ENCODE results near the gene BSND.
"Not testable (repeated sequence)": the region's sequence is repeated elsewhere in the genome, so short reads cannot be mapped to it uniquely, and the experiment has no call there.

BSND gene

DNA sequence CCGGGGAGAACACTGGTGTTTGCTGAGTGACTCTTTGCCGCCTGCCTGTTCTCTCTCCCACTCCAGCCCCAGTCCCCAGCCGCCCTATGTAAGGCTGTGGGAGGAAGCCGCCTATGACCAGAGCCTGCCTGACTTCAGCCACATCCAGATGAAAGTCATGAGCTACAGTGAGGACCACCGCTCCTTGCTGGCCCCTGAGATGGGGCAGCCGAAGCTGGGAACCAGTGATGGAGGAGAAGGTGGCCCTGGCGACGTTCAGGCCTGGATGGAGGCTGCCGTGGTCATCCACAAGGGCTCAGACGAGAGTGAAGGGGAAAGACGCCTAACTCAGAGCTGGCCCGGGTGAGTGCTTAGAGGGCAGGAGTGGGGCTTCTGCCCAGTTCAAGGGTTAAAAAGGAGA is 8.2 kb downstream of the BSND start:
- no peaks in the 10 kb centered on the region for H3K36me3 ChIP-seq (ENCODE audit: control insufficient read depth, insufficient read depth, low read length, severe bottlenecking)
- no peaks in the 10 kb centered on the region for H3K9me3 ChIP-seq (ENCODE audit: control insufficient read depth, low read length)
- no peak overlapping the region for H3K4me3 ChIP-seq (ENCODE audit: low read length)
- peaks cover 7% of the 10 kb centered on the region for H3K27me3 ChIP-seq (replicated peaks; ENCODE audit: control insufficient read depth, insufficient read depth, low read length)
- DNase-seq (ENCODE audit: low read depth) = no peak
- no peak overlapping the region for H3K9ac ChIP-seq (ENCODE audit: low read length)
- peaks cover 5% of the 10 kb centered on the region for H3K4me1 ChIP-seq (ENCODE audit: control insufficient read depth, insufficient read depth, low read length)

GRCh38 chr1:55007625-55008024 is 8.9 kb downstream of the BSND start:
- peak; percentile 49 for DNase-seq (ENCODE audit: low read depth)
- Histone ChIP-seq H3K9ac (ENCODE audit: low read length) (no peak overlapping the region), H3K4me1 (ENCODE audit: control insufficient read depth, insufficient read depth, low read length) (peaks cover 5% of the 10 kb centered on the region), H3K27me3 (replicated peaks; ENCODE audit: control insufficient read depth, insufficient read depth, low read length) (peaks cover 13% of the 10 kb centered on the region), H3K4me3 (ENCODE audit: low read length) (no peak overlapping the region), H3K9me3 (ENCODE audit: control insufficient read depth, low read length) (no peaks in the 10 kb centered on the region), H3K36me3 (ENCODE audit: control insufficient read depth, insufficient read depth, low read length, severe bottlenecking) (no peaks in the 10 kb centered on the region)

DNA sequence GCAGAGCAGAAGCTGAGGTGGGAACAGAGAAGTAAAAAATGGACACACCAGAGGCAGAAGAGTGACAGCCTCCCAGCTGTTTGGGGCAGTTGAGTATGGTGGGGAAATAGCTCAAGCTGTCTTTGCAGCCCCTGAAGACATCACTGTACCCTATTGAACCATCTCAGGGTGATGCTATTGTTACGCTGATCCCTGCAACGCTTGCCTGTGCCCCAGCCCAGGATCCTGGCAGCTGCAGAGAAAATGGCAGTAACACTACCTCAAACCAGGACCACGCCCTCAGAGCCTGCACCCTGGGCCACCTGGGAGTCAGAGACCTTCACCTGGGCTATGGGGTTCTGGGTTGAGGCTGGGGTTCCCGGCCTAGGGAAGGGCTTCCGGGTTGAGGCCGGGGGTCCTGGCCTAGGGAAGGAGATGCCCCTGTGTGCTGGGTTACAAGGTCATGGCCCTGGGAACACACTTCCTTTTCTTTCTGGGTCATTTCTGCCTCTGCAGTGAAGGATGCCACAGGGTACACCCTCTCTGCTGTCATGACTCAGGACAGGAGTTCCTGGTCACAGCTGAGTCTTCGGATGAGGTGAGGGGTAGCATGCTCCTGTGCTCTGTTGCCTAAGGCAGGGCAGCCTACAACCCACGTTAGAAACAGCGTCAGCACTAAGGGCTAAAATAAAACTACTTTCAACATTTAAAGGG is 11.6 kb downstream of the BSND start:
- H3K4me1 ChIP-seq (ENCODE audit: control insufficient read depth, insufficient read depth, low read length) = peaks cover 5% of the 10 kb centered on the region
- no peak overlapping the region for H3K4me3 ChIP-seq (ENCODE audit: low read length)
- DNase-seq (ENCODE audit: low read depth) = no peak
- H3K9ac ChIP-seq (ENCODE audit: low read length) = no peak overlapping the region
- H3K36me3 ChIP-seq (ENCODE audit: control insufficient read depth, insufficient read depth, low read length, severe bottlenecking) = no peaks in the 10 kb centered on the region
- no peaks in the 10 kb centered on the region for H3K9me3 ChIP-seq (ENCODE audit: control insufficient read depth, low read length)
- H3K27me3 ChIP-seq (replicated peaks; ENCODE audit: control insufficient read depth, insufficient read depth, low read length) = peaks cover 32% of the 10 kb centered on the region

- peaks cover 5% of the 10 kb centered on the region for H3K4me1 ChIP-seq (ENCODE audit: control insufficient read depth, insufficient read depth, low read length)
- no peak overlapping the region for H3K9ac ChIP-seq (ENCODE audit: low read length)
- H3K27me3 ChIP-seq (replicated peaks; ENCODE audit: control insufficient read depth, insufficient read depth, low read length) = peaks cover 37% of the 10 kb centered on the region
- H3K36me3 ChIP-seq (ENCODE audit: control insufficient read depth, insufficient read depth, low read length, severe bottlenecking) = no peaks in the 10 kb centered on the region
- no peaks in the 10 kb centered on the region for H3K9me3 ChIP-seq (ENCODE audit: control insufficient read depth, low read length)
- no peak overlapping the region for H3K4me3 ChIP-seq (ENCODE audit: low read length)
- DNase-seq (ENCODE audit: low read depth) = no peak
Observed at GRCh38 chr1:55010887-55011217, 12.1 kb downstream of the BSND start.

GRCh38 chr1:55012661-55013060 is 13.9 kb downstream of the BSND start:
- Histone ChIP-seq H3K4me3 (ENCODE audit: low read length) (no peak overlapping the region), H3K9me3 (ENCODE audit: control insufficient read depth, low read length) (peaks cover 3% of the 10 kb centered on the region), H3K4me1 (ENCODE audit: control insufficient read depth, insufficient read depth, low read length) (peaks cover 5% of the 10 kb centered on the region), H3K36me3 (ENCODE audit: control insufficient read depth, insufficient read depth, low read length, severe bottlenecking) (no peaks in the 10 kb centered on the region), H3K27me3 (replicated peaks; ENCODE audit: control insufficient read depth, insufficient read depth, low read length) (peaks cover 49% of the 10 kb centered on the region), H3K9ac (ENCODE audit: low read length) (no peak overlapping the region)
- no peak for DNase-seq (ENCODE audit: low read depth)

GRCh38 chr1:55015123-55015522 is 16.4 kb downstream of the BSND start:
- Histone ChIP-seq H3K4me3 (ENCODE audit: low read length) (no peak overlapping the region), H3K4me1 (ENCODE audit: control insufficient read depth, insufficient read depth, low read length) (no peaks in the 10 kb centered on the region), H3K9me3 (ENCODE audit: control insufficient read depth, low read length) (peaks cover 3% of the 10 kb centered on the region), H3K9ac (ENCODE audit: low read length) (no peak overlapping the region), H3K36me3 (ENCODE audit: control insufficient read depth, insufficient read depth, low read length, severe bottlenecking) (no peaks in the 10 kb centered on the region), H3K27me3 (replicated peaks; ENCODE audit: control insufficient read depth, insufficient read depth, low read length) (peaks cover 64% of the 10 kb centered on the region)
- DNase-seq (ENCODE audit: low read depth) = peak; percentile 23

GRCh38 chr1:55015731-55016620 is 17.2 kb downstream of the BSND start:
- Histone ChIP-seq H3K4me1 (ENCODE audit: control insufficient read depth, insufficient read depth, low read length) (no peaks in the 10 kb centered on the region), H3K9ac (ENCODE audit: low read length) (no peak overlapping the region), H3K36me3 (ENCODE audit: control insufficient read depth, insufficient read depth, low read length, severe bottlenecking) (no peaks in the 10 kb centered on the region), H3K9me3 (ENCODE audit: control insufficient read depth, low read length) (peaks cover 3% of the 10 kb centered on the region), H3K4me3 (ENCODE audit: low read length) (no peak overlapping the region), H3K27me3 (replicated peaks; ENCODE audit: control insufficient read depth, insufficient read depth, low read length) (peaks cover 67% of the 10 kb centered on the region)
- DNase-seq (ENCODE audit: low read depth) = peak; percentile 55

DNA sequence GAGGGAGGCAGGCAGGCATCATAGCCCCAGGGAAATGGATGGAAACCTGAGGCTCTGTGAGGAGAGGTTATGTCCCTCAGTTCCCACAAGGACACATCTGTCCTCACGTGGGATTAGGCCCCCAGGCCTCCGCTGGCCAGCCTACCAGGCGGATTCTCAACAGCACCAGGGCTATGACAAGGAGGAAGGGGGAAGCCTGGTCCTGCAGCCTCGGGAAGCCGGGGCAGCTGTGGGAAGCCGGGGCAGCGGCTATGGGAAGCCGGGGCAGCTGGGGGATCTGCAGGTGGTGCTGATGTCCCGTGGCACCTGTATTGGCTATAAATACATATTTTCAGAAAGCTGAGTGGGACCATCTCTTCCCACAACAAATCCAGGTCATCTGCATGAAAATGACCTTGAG is 19.7 kb downstream of the BSND start:
- H3K36me3 ChIP-seq (ENCODE audit: control insufficient read depth, insufficient read depth, low read length, severe bottlenecking) = no peaks in the 10 kb centered on the region
- peaks cover 52% of the 10 kb centered on the region for H3K27me3 ChIP-seq (replicated peaks; ENCODE audit: control insufficient read depth, insufficient read depth, low read length)
- H3K4me1 ChIP-seq (ENCODE audit: control insufficient read depth, insufficient read depth, low read length) = no peaks in the 10 kb centered on the region
- DNase-seq (ENCODE audit: low read depth) = no peak
- H3K9me3 ChIP-seq (ENCODE audit: control insufficient read depth, low read length) = peaks cover 3% of the 10 kb centered on the region
- H3K9ac ChIP-seq (ENCODE audit: low read length) = no peak overlapping the region
- H3K4me3 ChIP-seq (ENCODE audit: low read length) = no peak overlapping the region

DNA sequence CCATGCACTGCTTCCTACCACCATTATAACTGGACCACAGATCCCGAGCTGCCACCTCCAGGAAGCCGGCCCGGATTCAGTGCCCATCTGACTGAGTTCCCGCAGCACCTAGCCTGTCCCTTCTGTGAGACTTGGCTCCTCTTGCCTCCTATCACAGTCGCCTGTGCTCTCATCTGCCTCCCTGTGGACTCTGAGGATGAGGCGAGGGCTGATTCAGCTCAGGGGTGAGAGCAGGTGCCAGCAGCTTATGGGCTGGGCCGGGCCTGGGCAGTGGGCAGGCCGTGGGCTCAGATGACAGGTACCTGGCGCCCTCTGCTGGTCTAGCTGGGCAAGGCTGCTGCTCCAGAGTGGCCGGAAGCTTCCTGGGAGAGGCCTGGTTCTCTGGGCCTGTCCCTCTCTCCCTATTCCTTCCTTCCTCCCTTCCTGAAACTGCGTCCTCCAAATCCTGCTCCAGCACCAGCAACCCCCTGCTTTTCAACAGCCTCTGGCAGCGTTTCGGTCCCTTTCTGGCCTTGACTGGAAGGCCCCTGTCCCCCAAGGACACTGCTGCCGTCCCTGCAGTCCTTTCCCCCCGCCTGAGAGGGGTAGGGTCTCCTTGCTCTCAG is 23.3 kb downstream of the BSND start:
- Histone ChIP-seq H3K36me3 (ENCODE audit: control insufficient read depth, insufficient read depth, low read length, severe bottlenecking) (no peaks in the 10 kb centered on the region), H3K4me1 (ENCODE audit: control insufficient read depth, insufficient read depth, low read length) (no peaks in the 10 kb centered on the region), H3K4me3 (ENCODE audit: low read length) (no peak overlapping the region), H3K9me3 (ENCODE audit: control insufficient read depth, low read length) (peaks cover 3% of the 10 kb centered on the region), H3K27me3 (replicated peaks; ENCODE audit: control insufficient read depth, insufficient read depth, low read length) (peaks cover 21% of the 10 kb centered on the region), H3K9ac (ENCODE audit: low read length) (peak overlapping the region; percentile 71)
- DNase-seq (ENCODE audit: low read depth) = peak; percentile 93

GRCh38 chr1:55024163-55024562 is 25.4 kb downstream of the BSND start:
- H3K36me3 ChIP-seq (ENCODE audit: control insufficient read depth, insufficient read depth, low read length, severe bottlenecking); H3K4me1 ChIP-seq (ENCODE audit: control insufficient read depth, insufficient read depth, low read length); H3K9ac ChIP-seq (ENCODE audit: low read length); H3K4me3 ChIP-seq (ENCODE audit: low read length); DNase-seq (ENCODE audit: low read depth); H3K9me3 ChIP-seq (ENCODE audit: control insufficient read depth, low read length): not testable (repeated sequence)
- peaks cover 12% of the 10 kb centered on the region for H3K27me3 ChIP-seq (replicated peaks; ENCODE audit: control insufficient read depth, insufficient read depth, low read length)

GRCh38 chr1:55026682-55027081 is 27.9 kb downstream of the BSND start:
- not testable (repeated sequence) for H3K36me3 ChIP-seq (ENCODE audit: control insufficient read depth, insufficient read depth, low read length, severe bottlenecking); H3K4me1 ChIP-seq (ENCODE audit: control insufficient read depth, insufficient read depth, low read length); DNase-seq (ENCODE audit: low read depth); H3K27me3 ChIP-seq (replicated peaks; ENCODE audit: control insufficient read depth, insufficient read depth, low read length); H3K9ac ChIP-seq (ENCODE audit: low read length); H3K4me3 ChIP-seq (ENCODE audit: low read length); H3K9me3 ChIP-seq (ENCODE audit: control insufficient read depth, low read length)
